Calu3 (cell line): ENCODE results near the gene ST8SIA5. TPM values are rescaled to one million over a fixed set of nuclear protein-coding genes. Genes with fewer than 3 reads are reported as not detected.

Experiments used
- BruUV-seq: library from RNA; stranded (reverse); fragments of 400-500 nt; replicated peaks from 2 replicates; lab custom pipeline; 2021; lab: Mats Ljungman, UMichigan
- CTCF ChIA-PET: fragments of 300-600 bp; sonication (Branson Sonifier 250); formaldehyde crosslinking; loops from one replicate; lab custom pipeline; 2022; ENCODE audit warnings: antibody characterized with exemption; lab: Charles Lee
- DNase-seq: peaks from one replicate; pipeline ENCODE4 v3.0.0; 2022
- H3K27ac Mint-ChIP-seq: one replicate; pipeline ENCODE4 v1.8.0; 2022; ENCODE audit warnings: mixed read lengths; ENCODE audit not compliant: unreplicated experiment
- H3K27me3 Mint-ChIP-seq: one replicate; pipeline ENCODE4 v1.8.0; 2022; ENCODE audit warnings: mixed read lengths; ENCODE audit not compliant: unreplicated experiment
- H3K36me3 Mint-ChIP-seq: one replicate; pipeline ENCODE4 v1.8.0; 2022; ENCODE audit warnings: mild to moderate bottlenecking, moderate library complexity, mixed read lengths; ENCODE audit not compliant: insufficient read depth, unreplicated experiment
- H3K4me1 Mint-ChIP-seq: one replicate; pipeline ENCODE4 v1.8.0; 2022; ENCODE audit warnings: mild to moderate bottlenecking, low read depth, mixed read lengths; ENCODE audit not compliant: unreplicated experiment
- H3K4me3 Mint-ChIP-seq: one replicate; pipeline ENCODE4 v1.8.0; 2022; ENCODE audit warnings: mild to moderate bottlenecking, low read depth, moderate library complexity, mixed read lengths; ENCODE audit not compliant: unreplicated experiment
- H3K9me3 Mint-ChIP-seq: one replicate; pipeline ENCODE4 v1.8.0; 2022; ENCODE audit warnings: low read depth, mixed read lengths; ENCODE audit not compliant: unreplicated experiment
- CTCF ChIP-seq: fragments of 200-600 bp; IDR thresholded peaks from one replicate; pipeline ENCODE4 v1.8.0; 2022; ENCODE audit warnings: antibody characterized with exemption; ENCODE audit not compliant: unreplicated experiment
- intact Hi-C: fragments of 100-400 bp; cut with micrococcal nuclease; formaldehyde crosslinking; loops from one replicate; pipeline ENCODE4 v1.10.0; 2022; ENCODE audit not compliant: unreplicated experiment
- total RNA-seq: library from RNA; stranded (reverse); gene quantifications from 2 replicates; pipeline ENCODE4 v1.2.3, GENCODE V29; 2022

The ST8SIA5 gene
- total RNA-seq, 1 experiment from 2014 or later, result not detected

GRCh38 chr18:46688853-46689525 lies 67.9 kb downstream of the ST8SIA5 start:
- no peak overlapping the region for H3K4me3 Mint-ChIP-seq
- H3K9me3 Mint-ChIP-seq, result no peaks in the 10 kb centered on the region
- H3K27me3 Mint-ChIP-seq, result peaks cover 52% of the 10 kb centered on the region
- DNase-seq, result no peak
- no peaks in the 10 kb centered on the region for H3K4me1 Mint-ChIP-seq
- CTCF ChIA-PET, result interaction anchor here (0.7 kb wide), 2 partner anchors 757 to 1571 kb away, joined by 4 read pairs; no protein-coding TSS in a partner anchor
- TF ChIP-seq CTCF, result no peak
- intact Hi-C loops, result no loop called here
- no peak overlapping the region for H3K27ac Mint-ChIP-seq
- no peaks in the 10 kb centered on the region for H3K36me3 Mint-ChIP-seq
- no TSS peak for BruUV-seq

- no peak for DNase-seq
- no peak for TF ChIP-seq CTCF
- H3K27me3 Mint-ChIP-seq, result peaks cover 52% of the 10 kb centered on the region
- intact Hi-C loops, result no loop called here
- CTCF ChIA-PET, result no interaction called here
- H3K36me3 Mint-ChIP-seq, result no peaks in the 10 kb centered on the region
- no peaks in the 10 kb centered on the region for H3K4me1 Mint-ChIP-seq
- no peak overlapping the region for H3K27ac Mint-ChIP-seq
- H3K9me3 Mint-ChIP-seq, result no peaks in the 10 kb centered on the region
- no TSS peak for BruUV-seq
- H3K4me3 Mint-ChIP-seq, result no peak overlapping the region
Observed at GRCh38 chr18:46686186-46686585, 70.7 kb downstream of the ST8SIA5 start.

GRCh38 chr18:46683252-46683651 lies 73.6 kb downstream of the ST8SIA5 start:
- no peak for DNase-seq
- H3K4me1 Mint-ChIP-seq, result no peaks in the 10 kb centered on the region
- no peaks in the 10 kb centered on the region for H3K9me3 Mint-ChIP-seq
- no peak for TF ChIP-seq CTCF
- H3K27me3 Mint-ChIP-seq, result peaks cover 82% of the 10 kb centered on the region
- no TSS peak for BruUV-seq
- H3K36me3 Mint-ChIP-seq, result no peaks in the 10 kb centered on the region
- intact Hi-C loops, result no loop called here
- CTCF ChIA-PET, result no interaction called here
- no peak overlapping the region for H3K4me3 Mint-ChIP-seq
- no peak overlapping the region for H3K27ac Mint-ChIP-seq

GRCh38 chr18:46680784-46681695 lies 75.8 kb downstream of the ST8SIA5 start:
- no peak for TF ChIP-seq CTCF
- no peak for DNase-seq
- CTCF ChIA-PET, result interaction anchor here (0.6 kb wide), 1 partner anchor 263 kb away, joined by 3 read pairs; no protein-coding TSS in a partner anchor
- H3K9me3 Mint-ChIP-seq, result no peaks in the 10 kb centered on the region
- no peaks in the 10 kb centered on the region for H3K36me3 Mint-ChIP-seq
- no TSS peak for BruUV-seq
- intact Hi-C loops, result no loop called here
- peaks cover 94% of the 10 kb centered on the region for H3K27me3 Mint-ChIP-seq
- H3K4me3 Mint-ChIP-seq, result no peak overlapping the region
- no peaks in the 10 kb centered on the region for H3K4me1 Mint-ChIP-seq
- no peak overlapping the region for H3K27ac Mint-ChIP-seq
